Measurements from ENCODE around the gene FMN1.
"Not testable (repeated sequence)": the region's sequence is repeated elsewhere in the genome, so short reads cannot be mapped to it uniquely, and the experiment has no call there.

The FMN1 gene

GRCh38 chr15:32977506-32977905 lies 217.0 kb downstream of the FMN1 start:
- no peak for DNase-seq (ENCODE audit: low spot score)

- no peak for DNase-seq (ENCODE audit: low spot score)
Observed at GRCh38 chr15:32974691-32975090, 219.8 kb downstream of the FMN1 start.

GRCh38 chr15:32972686-32973085 lies 221.8 kb downstream of the FMN1 start:
- no peak for DNase-seq (ENCODE audit: low spot score)

- no peak for DNase-seq (ENCODE audit: low spot score)
Observed at GRCh38 chr15:32970847-32971246, 223.7 kb downstream of the FMN1 start.

GRCh38 chr15:32967521-32967920 lies 227.0 kb downstream of the FMN1 start:
- DNase-seq (ENCODE audit: low spot score): no peak

- no peak for DNase-seq (ENCODE audit: low spot score)
Observed at GRCh38 chr15:32966512-32966911, 228.0 kb downstream of the FMN1 start.

GRCh38 chr15:32965897-32966296 lies 228.6 kb downstream of the FMN1 start:
- no peak for DNase-seq (ENCODE audit: low spot score)

- peak; percentile 35 for DNase-seq (ENCODE audit: low spot score)
Observed at GRCh38 chr15:32959077-32959476, 235.4 kb downstream of the FMN1 start.

- no peak for DNase-seq (ENCODE audit: low spot score)
Observed at GRCh38 chr15:32957219-32957618, 237.3 kb downstream of the FMN1 start.

GRCh38 chr15:32956711-32957110 lies 237.8 kb downstream of the FMN1 start:
- DNase-seq (ENCODE audit: low spot score): no peak

- DNase-seq (ENCODE audit: low spot score): peak; percentile 58
Observed at GRCh38 chr15:32956006-32956405, 238.5 kb downstream of the FMN1 start.

GRCh38 chr15:32953533-32953910 lies 241.0 kb downstream of the FMN1 start:
- DNase-seq (ENCODE audit: low spot score): no peak

- no peak for DNase-seq (ENCODE audit: low spot score)
Observed at GRCh38 chr15:32952901-32953532, 241.5 kb downstream of the FMN1 start.

GRCh38 chr15:32951736-32952464 lies 242.6 kb downstream of the FMN1 start:
- no peak for DNase-seq (ENCODE audit: low spot score)

- DNase-seq (ENCODE audit: low spot score): not testable (repeated sequence)
Observed at GRCh38 chr15:32950051-32950450, 244.5 kb downstream of the FMN1 start.

GRCh38 chr15:32946210-32946609 lies 248.3 kb downstream of the FMN1 start:
- no peak for DNase-seq (ENCODE audit: low spot score)

- DNase-seq (ENCODE audit: low spot score): no peak
Observed at GRCh38 chr15:32944431-32944830, 250.1 kb downstream of the FMN1 start.

- DNase-seq (ENCODE audit: low spot score): no peak
Observed at GRCh38 chr15:32943711-32944110, 250.8 kb downstream of the FMN1 start.

GRCh38 chr15:32942401-32942841 lies 252.1 kb downstream of the FMN1 start:
- DNase-seq (ENCODE audit: low spot score): no peak

GRCh38 chr15:32941823-32942222 lies 252.7 kb downstream of the FMN1 start:
- DNase-seq (ENCODE audit: low spot score): no peak

- DNase-seq (ENCODE audit: low spot score): no peak
Observed at GRCh38 chr15:32936976-32937375, 257.5 kb downstream of the FMN1 start.

- no peak for DNase-seq (ENCODE audit: low spot score)
Observed at GRCh38 chr15:32936283-32936918, 258.1 kb downstream of the FMN1 start.

GRCh38 chr15:32935139-32935538 lies 259.4 kb downstream of the FMN1 start:
- no peak for DNase-seq (ENCODE audit: low spot score)

Data from AG08396 (cell line).